GM13976 (cell line): Measurements from ENCODE around the gene HLCS.

Experiments used
- DNase-seq: peaks from one replicate; pipeline ENCODE4 v3.0.0; 2012; ENCODE audit warnings: low spot score
- in situ Hi-C: fragments of 300-500 bp; cut with MboI; formaldehyde crosslinking; loops from one replicate; pipeline ENCODE4 v1.12.0; 2022; ENCODE audit warnings: low sequenced_read_pairs, mixed read lengths, inconsistent platforms; ENCODE audit not compliant: unreplicated experiment
- TF ChIP-seq, protein P1 (sequence below): IDR thresholded peaks from 2 replicates; pipeline ENCODE4 v1.5.1; 2012; ENCODE audit warnings: borderline replicate concordance, mild to moderate bottlenecking; ENCODE audit not compliant: insufficient read depth; ENCODE audit errors: extremely low read depth, missing control alignments, control extremely low read depth

Gene HLCS

DNA sequence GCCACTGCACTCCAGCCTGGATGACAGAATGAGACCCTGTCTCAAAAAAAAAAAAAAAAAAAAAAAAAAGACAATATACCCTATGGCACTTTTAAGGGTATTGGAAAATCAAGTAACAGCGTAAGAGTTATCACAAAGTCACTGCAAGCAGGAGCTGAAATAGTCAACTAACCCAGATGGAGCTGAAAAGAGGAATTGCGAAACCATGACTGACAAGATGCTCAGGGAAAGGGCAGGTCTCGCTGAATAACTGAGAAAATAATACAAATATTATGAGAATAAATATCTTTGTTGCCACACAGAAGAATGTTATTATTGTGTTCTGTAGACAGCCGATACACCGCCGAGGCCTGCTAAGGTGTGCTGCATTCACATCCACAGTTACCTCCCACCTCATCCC lies 17.8 kb downstream of the HLCS start:
- DNase-seq: no peak
- in situ Hi-C loops: no loop called here
- TF ChIP-seq, protein P1, sequence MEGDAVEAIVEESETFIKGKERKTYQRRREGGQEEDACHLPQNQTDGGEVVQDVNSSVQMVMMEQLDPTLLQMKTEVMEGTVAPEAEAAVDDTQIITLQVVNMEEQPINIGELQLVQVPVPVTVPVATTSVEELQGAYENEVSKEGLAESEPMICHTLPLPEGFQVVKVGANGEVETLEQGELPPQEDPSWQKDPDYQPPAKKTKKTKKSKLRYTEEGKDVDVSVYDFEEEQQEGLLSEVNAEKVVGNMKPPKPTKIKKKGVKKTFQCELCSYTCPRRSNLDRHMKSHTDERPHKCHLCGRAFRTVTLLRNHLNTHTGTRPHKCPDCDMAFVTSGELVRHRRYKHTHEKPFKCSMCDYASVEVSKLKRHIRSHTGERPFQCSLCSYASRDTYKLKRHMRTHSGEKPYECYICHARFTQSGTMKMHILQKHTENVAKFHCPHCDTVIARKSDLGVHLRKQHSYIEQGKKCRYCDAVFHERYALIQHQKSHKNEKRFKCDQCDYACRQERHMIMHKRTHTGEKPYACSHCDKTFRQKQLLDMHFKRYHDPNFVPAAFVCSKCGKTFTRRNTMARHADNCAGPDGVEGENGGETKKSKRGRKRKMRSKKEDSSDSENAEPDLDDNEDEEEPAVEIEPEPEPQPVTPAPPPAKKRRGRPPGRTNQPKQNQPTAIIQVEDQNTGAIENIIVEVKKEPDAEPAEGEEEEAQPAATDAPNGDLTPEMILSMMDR: no peak

- in situ Hi-C loops: no loop called here
- no peak for DNase-seq
- TF ChIP-seq, protein P1: no peak
Measured at GRCh38 chr21:36946949-36947356, 19.5 kb downstream of the HLCS start.

GRCh38 chr21:36945496-36946138 lies 20.9 kb downstream of the HLCS start:
- in situ Hi-C loops: no loop called here
- no peak for DNase-seq
- TF ChIP-seq, protein P1: no peak

DNA sequence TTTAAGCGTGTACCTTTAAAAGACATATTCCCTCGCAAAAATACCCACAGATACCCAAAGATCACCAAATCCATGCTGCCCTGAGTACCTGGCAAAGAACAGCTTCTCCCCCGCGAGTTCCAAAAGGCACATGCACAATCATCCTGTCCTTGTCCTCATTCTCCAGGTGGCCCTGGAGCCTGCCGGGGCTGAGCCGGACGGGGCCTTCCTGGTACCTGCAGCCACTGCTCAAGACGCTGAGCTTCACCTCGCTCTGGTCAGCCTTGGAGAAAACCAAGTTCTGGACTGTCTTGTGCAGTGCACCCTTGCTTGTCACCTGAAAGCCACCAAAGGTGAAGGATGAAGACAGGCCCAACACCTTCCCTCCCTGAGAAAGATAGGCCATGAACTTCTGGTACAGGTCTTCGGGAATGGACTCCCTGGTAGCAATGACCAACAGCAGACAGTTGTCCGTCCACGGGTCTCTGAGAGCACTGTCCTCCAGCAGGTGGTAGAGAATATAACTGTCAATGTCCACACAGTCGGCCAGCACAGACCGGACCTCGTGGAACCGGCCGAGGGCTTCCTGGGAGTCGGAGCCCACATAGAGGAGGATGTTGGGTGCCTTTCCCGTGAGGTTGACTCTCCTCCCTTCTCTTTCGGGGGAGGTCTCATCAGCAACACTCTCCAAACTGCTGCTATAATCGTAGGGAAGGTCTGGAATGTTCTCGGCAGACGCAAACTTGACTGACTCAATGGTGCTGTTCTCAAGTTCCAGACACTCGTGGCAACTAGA lies 29.9 kb downstream of the HLCS start:
- no peak for DNase-seq
- TF ChIP-seq, protein P1: no peak
- in situ Hi-C loops: loop anchor here (10.0 kb wide), 1 partner anchor 512 kb away; no protein-coding TSS in a partner anchor

GRCh38 chr21:36934864-36935420 lies 31.5 kb downstream of the HLCS start:
- TF ChIP-seq, protein P1: no peak
- in situ Hi-C loops: loop anchor here (10.0 kb wide), 1 partner anchor 510 kb away; no protein-coding TSS in a partner anchor
- DNase-seq: no peak

GRCh38 chr21:36932161-36932816 lies 34.2 kb downstream of the HLCS start:
- TF ChIP-seq, protein P1: no peak
- in situ Hi-C loops: loop anchor here (10.0 kb wide), 1 partner anchor 507 kb away; no protein-coding TSS in a partner anchor
- no peak for DNase-seq
